ENCODE measurements around the gene POMZP3.
"Not testable (repeated sequence)": the region's sequence is repeated elsewhere in the genome, so short reads cannot be mapped to it uniquely, and the experiment has no call there.

The POMZP3 gene

DNA sequence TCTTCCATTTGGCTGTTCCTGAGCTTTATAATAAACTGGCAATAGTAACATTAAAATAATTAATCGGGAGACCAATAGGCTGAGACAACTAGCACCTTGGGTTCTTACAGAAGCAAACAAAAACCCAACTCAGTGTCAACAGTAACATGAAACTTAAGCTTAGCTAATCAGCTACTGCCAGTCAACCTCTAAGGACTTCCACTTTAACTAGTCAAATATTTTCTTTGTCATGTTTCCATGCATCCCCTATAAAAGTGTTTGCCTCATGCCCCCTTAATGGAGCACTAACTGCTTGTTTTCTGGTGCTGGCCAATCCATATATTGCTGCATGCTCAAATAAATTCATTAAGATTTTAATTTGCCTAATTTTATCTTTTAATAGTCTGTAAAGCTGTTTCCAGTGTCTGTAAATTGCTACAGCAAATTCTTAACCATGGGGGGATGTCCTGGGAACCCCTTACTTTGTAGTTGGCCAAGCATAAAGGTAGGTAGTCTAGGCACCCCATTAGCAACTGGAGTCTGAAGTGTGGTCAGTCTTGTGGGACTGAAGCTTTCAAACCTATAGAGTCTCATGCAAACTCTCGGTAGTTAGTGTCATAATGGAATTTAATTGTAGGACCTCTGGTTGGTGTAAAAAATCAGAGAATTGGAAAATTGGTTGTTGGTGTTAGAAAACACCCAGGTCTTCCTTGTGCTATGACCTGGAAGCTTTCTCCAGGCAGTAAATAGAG, 40.3 kb downstream of the POMZP3 start:
- DNase-seq, result not testable (repeated sequence)

DNA sequence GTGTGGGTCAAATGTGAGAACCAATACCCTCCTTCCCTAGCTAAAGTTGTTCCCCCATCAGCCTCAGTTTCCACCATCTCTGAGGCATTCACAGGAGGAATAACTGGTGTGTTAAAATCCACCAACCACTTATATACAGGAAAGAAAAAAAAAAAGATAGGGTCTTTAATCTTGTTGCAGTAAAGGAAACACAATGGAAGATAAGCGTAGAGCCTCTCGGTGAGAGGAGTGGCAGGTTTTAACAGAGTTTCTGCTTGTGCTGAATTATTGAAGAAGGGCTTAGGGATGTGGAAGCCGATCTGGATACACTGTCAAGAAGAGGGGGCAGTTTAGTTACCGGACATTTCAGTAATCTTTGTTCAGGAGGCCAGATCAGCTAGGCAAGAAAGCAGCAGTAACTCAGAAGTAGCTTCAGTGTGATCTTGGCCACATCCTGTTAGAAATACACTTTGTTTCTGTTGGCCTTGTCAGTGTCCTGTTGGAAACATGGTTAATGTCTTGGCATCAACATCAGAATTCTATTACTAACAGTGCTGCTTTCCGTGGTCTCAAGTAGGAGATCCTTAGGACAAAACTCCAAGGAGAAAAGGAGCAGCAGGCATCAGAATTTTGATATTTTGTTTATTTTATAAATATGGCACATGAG, 43.3 kb downstream of the POMZP3 start:
- peak; percentile 24 for DNase-seq

DNA sequence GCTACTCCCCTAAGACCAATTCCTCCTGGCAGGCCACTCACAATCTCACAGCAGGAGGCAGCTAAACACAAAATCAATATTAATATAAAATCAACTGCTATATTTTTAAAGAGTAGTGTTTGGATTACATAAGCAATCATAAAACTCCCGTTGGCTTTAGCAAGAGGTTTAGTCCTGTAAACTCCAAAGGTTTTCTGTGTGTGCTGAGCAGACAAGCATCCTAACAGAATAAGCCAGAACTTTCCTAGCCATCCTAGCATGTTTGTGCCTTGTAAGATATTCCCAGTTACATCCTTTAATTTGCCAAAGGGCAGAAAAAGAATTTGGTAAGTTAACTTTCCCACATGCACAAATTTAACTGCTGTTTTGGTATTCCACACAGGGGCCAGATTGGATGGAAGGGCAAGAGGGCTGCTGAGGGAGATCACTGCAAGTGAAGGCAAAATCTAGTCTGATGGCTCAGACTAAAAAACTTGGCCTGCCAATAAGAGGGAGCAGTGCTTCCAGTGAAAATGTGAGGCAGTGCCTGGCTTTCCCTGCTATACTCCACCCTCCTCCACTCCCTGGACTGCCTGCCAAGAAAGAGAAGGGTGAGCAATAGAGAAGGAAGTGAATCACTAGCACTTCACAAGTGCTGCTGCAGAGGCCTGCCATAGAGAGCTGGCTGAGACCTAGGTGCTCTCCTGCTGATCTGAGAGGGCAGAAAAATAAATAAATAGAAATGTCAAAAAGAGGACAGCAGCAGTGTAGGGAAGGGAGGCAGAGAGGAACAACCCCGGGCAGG, 44.0 kb downstream of the POMZP3 start:
- peak; percentile 23 for DNase-seq

DNA sequence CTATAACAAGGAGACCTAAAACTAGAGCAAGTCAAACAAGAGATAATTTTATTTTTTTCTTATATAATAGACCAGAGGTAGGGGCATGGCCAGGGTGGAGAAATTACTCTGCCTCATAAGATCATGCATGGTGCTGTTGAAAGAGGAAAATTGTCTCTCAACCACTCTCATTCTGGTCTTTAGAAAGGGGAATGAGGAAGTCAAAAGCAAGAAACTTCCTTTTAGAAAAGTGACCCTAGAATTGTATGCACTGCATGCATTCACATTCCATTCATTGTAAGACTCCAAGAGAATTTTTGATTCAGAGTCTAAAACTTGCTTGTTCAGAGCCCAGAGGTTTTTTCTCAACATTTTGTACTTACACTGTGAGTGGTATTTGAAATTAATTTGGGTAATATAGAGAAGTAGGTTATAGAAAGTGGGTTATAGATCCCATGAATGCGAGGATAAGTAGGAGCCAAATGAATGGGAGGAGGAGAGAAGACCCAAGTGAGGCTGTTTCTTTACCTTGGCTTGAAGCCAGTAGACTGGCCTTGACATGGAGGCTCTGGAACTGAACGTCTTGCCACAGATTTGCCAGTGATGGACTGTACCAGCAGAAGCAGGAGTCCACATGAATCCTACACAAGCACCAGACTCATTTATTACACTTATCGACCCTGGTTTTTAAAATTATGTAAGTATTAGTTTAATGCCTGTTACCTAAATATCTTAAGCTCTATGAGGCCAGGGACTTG, 51.0 kb downstream of the POMZP3 start:
- DNase-seq, result not testable (repeated sequence)

DNA sequence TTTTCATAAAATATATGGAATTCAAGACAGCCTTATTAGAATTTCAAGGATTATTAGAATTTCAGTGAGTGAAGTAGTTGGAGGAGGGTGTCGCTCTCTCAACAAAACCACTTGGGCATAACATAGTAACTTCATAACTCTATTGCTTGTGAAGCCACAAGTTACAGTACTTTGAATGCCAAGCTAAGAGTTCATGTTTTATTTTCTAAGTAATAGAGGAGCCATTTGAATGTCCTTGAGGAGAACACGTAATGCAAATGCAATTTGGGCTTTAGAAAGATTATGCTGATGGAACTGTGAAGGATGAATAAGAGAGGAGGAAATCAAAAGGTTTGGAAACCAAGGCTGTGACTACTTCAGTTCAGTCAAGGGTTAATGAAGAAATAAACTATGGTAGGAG, 51.6 kb downstream of the POMZP3 start:
- not testable (repeated sequence) for DNase-seq

DNA sequence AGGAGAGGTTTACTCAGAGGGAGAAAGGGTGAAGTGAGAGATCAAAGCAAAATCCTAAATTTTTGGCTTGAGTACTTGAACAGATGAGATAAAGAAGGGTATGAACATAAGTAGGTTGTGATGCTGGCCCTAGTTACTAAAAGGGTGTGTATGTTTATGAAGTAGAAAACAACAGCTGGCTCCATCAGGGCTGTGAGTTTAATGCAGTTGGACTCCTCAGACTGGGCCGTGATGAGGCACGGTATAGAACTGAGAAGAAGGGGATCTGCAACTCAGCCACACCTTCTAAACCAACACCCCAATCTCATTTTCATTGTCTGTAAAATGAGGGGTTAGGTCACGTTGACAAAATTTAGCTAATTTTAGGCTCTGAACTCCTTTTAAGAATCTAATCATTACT, 54.8 kb downstream of the POMZP3 start:
- DNase-seq, result not testable (repeated sequence)

DNA sequence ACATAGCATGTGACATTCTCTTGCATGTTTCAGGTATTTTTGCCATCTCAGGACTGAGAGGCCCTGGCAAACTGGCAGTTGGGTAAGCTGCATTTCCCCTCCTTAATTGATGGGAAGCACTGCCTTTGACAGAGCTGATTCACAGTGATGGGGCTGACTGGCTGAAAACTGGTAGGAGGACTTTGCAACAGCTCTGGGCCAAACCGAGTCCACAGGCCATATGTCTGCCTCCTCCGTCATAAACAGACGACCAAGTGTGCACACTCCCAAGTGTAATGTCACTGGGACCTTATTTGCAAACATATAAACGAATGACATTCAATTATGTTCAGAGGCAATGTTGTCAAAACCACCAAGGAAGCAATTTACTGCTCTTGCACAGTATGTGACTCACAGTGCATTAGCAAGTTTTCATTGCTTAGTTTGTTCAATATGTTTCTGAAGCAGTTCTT, 56.7 kb downstream of the POMZP3 start:
- not testable (repeated sequence) for DNase-seq

DNA sequence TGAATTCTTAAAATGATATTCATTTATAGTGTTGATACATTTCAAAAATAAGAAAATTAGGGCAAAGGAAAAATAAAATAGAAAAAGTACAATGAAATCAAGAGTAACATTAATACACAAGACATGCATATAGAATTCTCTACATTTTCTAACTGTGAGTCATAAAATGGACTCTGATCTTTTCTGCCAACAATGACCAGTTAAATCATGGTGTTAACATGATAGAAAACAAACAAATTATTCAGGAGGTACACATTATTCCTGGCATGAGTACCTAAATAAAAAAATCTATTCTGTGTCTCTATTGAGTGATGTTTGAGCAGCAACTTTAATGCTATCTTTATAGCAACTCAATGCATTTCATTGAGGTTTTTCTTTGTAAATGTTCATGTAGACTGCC, 58.3 kb downstream of the POMZP3 start:
- DNase-seq, result not testable (repeated sequence)

DNA sequence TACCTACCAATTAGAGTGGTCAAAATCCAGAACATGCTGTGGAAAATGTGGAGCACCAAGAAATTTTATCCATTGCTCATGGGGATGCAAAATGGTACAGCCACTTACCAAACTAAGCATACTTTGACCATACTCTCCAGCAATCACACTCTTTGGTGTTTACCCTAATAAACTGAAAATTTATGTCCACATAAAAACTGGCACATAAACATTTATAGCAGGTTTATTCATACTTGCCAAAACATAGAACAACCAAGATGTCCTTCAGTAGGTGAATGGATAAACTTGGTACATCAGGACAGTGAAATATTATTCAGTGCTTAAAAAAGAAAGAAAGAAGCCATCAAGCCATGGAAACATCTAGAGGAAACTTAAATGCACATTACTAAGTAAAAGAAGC, 59.3 kb downstream of the POMZP3 start:
- not testable (repeated sequence) for DNase-seq

DNA sequence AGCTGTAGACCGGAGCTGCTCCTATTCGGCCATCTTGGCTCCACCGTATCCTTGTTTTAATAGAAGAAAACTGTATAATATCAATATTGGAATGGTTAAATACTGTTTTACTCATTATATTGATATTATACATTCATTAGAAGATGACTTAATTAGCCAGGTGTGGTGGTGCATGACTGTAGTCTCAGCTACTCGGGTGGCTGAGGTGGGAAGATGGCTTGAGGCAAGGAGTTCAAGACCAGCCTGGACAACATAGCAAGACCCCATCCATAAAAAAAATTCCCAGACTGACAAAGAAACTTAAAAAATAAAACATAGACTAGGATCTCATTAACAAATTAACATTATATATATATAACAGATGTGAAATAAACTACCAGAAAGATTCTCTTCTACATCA, 59.8 kb downstream of the POMZP3 start:
- not testable (repeated sequence) for DNase-seq

DNA sequence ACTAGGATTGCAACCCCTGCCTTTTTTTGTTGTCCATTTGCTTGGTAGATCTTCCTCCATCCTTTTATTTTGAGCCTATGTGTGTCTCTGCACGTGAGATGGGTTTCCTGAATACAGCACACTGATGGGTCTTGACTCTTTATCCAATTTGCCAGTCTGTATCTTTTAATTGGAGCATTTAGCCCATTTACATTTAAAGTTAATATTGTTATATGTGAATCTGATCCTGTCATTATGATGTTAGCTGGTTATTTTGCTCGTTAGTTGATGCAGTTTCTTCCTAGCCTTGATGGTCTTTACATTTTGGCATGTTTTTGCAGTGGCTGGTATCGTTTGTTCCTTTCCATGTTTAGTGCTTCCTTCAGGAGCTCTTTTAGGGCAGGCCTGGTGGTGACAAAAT, 62.1 kb downstream of the POMZP3 start:
- DNase-seq, result not testable (repeated sequence)

DNA sequence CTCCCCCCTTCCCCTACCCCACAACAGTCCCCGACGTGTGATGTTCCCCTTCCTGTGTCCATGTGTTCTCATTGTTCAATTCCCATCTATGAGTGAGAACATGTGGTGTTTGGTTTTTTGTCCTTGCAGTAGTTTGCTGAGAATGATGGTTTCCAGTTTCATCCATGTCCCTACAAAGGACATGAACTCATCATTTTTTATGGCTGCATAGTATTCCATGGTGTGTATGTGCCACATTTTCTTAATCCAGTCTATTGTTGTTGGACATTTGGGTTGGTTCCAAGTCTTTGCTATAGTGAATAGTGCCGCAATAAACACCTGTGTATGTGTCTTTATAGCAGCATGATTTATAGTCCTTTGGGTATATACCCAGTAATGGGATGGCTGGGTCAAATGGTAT, 65.7 kb downstream of the POMZP3 start:
- not testable (repeated sequence) for DNase-seq

DNA sequence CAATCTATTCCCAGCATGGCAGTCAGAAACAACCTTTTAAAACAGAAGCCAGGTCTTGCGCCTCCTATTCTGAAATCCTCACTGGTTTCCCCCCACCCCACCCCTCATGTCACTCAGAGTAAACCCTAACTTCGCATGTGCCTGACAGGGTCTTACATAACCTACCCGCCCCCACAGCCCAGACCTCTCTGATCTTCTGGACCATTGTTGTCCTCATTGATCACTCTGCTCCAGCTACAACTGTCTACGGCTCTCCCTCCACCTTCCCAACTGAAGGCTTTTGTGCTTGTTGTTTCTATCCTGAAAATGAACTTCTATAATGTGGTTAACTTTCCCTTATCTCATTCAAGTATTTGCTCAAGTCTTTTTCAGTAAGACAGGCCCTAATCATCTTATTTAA, 66.9 kb downstream of the POMZP3 start:
- DNase-seq, result not testable (repeated sequence)
